ENCODE results near the gene MICB. TPM values are rescaled to one million over a fixed set of nuclear protein-coding genes. Genes with fewer than 3 reads are reported as not detected.

The MICB gene
- total RNA-seq (1 to 10 TPM; 5.3 to 9.6 TPM), polyA plus RNA-seq (10 to 100 TPM in 1 of 2 donors, 1 to 10 TPM in 1; 3.8 to 10.2 TPM)
- long read RNA-seq, donor 1, result 0 reads
- long read RNA-seq, donor 2, result 0 reads
- long read RNA-seq, donor 3, result 0 reads
- long read RNA-seq, donor 4, result 0 reads
- long read RNA-seq, donor 5, result 0 reads

- Histone ChIP-seq H3K27ac (ENCODE audit: low read depth in 1 of 2, low read length in 1 of 2) (peak within 1 kb of the TSS in 1 of 2 donors; percentile 63), H3K36me3 (ENCODE audit: control insufficient read depth in 4 of 4, insufficient read depth in 4 of 4, low read length in 4 of 4) (no peaks in the 10 kb centered on the region), H3K4me1 (ENCODE audit: control insufficient read depth in 5 of 5, insufficient read depth in 5 of 5, low read length in 5 of 5) (peaks cover 0 to 11% (median 7%) of the 10 kb centered on the region in 5 donors), H3K4me3 (peak within 1 kb of the TSS; percentile 67), H3K9ac (ENCODE audit: insufficient read depth in 1 of 2, low read length in 2 of 2) (no peak within 1 kb of the TSS), H3K9me3 (ENCODE audit: control insufficient read depth in 4 of 4, insufficient read depth in 3 of 4, low read length in 3 of 4) (no peaks in the 10 kb centered on the region), H3K27me3 (ENCODE audit: control insufficient read depth in 3 of 3, insufficient read depth in 3 of 3, low read length in 2 of 3) (peaks cover 0 to 68% (median 28%) of the 10 kb centered on the region in 3 donors)
- DNase-seq, result peak; percentile 32 to 69 (median 45)
- peak; percentile 59 for ATAC-seq (ENCODE audit: insufficient read depth, low FRiP score)
- WGBS, 2 donors, result 1% methylated on average over 58 to 64 of the region's 64 CpGs
- TF ChIP-seq CTCF (IDR thresholded peaks at IDR 0.05; ENCODE audit: control extremely low read depth, extremely low read depth), result no peak
These were observed at the start of gene MICB for GRCh38 chr6:31497531-31498476. TSS of gene MICB (plus strand) at chr6:31498145. CDS start at chr6:31498194, 49 bp downstream.

- DNase-seq, result no peak
These were observed 47.2 kb upstream of the MICB start for GRCh38 chr6:31450751-31451150.

GRCh38 chr6:31452859-31453258, 45.1 kb upstream of the MICB start:
- Histone ChIP-seq H3K4me1 (ENCODE audit: control insufficient read depth in 5 of 5, insufficient read depth in 5 of 5, low read length in 5 of 5) (no peaks in the 10 kb centered on the region), H3K9me3 (ENCODE audit: control insufficient read depth in 4 of 4, insufficient read depth in 3 of 4, low read length in 3 of 4) (peaks cover 0 to 6% (median 0%) of the 10 kb centered on the region in 4 donors), H3K27ac (ENCODE audit: low read depth in 1 of 2, low read length in 1 of 2) (no peak overlapping the region), H3K36me3 (ENCODE audit: control insufficient read depth in 4 of 4, insufficient read depth in 4 of 4, low read length in 4 of 4) (no peaks in the 10 kb centered on the region), H3K4me3 (no peak overlapping the region), H3K9ac (ENCODE audit: insufficient read depth in 1 of 2, low read length in 2 of 2) (no peak overlapping the region), H3K27me3 (ENCODE audit: control insufficient read depth in 3 of 3, insufficient read depth in 3 of 3, low read length in 2 of 3) (no peaks in the 10 kb centered on the region)
- DNase-seq (no peak), ATAC-seq (ENCODE audit: insufficient read depth, low FRiP score) (no peak)
- TF ChIP-seq CTCF (IDR thresholded peaks at IDR 0.05; ENCODE audit: control extremely low read depth, extremely low read depth), result no peak

More at GRCh38 chr6:31450751-31451150, 47.2 kb upstream of the MICB start:
- H3K36me3 ChIP-seq (ENCODE audit: control insufficient read depth in 4 of 4, insufficient read depth in 4 of 4, low read length in 4 of 4), result no peaks in the 10 kb centered on the region
- H3K27me3 ChIP-seq (ENCODE audit: control insufficient read depth in 3 of 3, insufficient read depth in 3 of 3, low read length in 2 of 3), result no peaks in the 10 kb centered on the region
- no peak overlapping the region for H3K9ac ChIP-seq (ENCODE audit: insufficient read depth in 1 of 2, low read length in 2 of 2)
- H3K9me3 ChIP-seq (ENCODE audit: control insufficient read depth in 4 of 4, insufficient read depth in 3 of 4, low read length in 3 of 4), result peaks cover 0 to 6% (median 0%) of the 10 kb centered on the region in 4 donors
- ATAC-seq (ENCODE audit: insufficient read depth, low FRiP score), result no peak
- no peaks in the 10 kb centered on the region for H3K4me1 ChIP-seq (ENCODE audit: control insufficient read depth in 5 of 5, insufficient read depth in 5 of 5, low read length in 5 of 5)
- no peak overlapping the region for H3K27ac ChIP-seq (ENCODE audit: low read depth in 1 of 2, low read length in 1 of 2)
- H3K4me3 ChIP-seq, result no peak overlapping the region
- no peak for TF ChIP-seq CTCF (IDR thresholded peaks at IDR 0.05; ENCODE audit: control extremely low read depth, extremely low read depth)
- WGBS, 2 donors, result 71 to 73% methylated on average over 4 of the region's 4 CpGs
